Measurements from ENCODE around the gene EML5.

EML5 gene

GRCh38 chr14:88617479-88617878 is 175.3 kb downstream of the EML5 start:
- no peak for DNase-seq (ENCODE audit: low read depth in 2 of 2)

- DNase-seq (ENCODE audit: low read depth in 2 of 2), result no peak
Observed at GRCh38 chr14:88616697-88617096, 176.1 kb downstream of the EML5 start.

- DNase-seq (ENCODE audit: low read depth in 2 of 2), result no peak
Observed at GRCh38 chr14:88614218-88614907, 178.4 kb downstream of the EML5 start.

- no peak for DNase-seq (ENCODE audit: low read depth in 2 of 2)
Observed at GRCh38 chr14:88613552-88614010, 179.2 kb downstream of the EML5 start.

- DNase-seq (ENCODE audit: low read depth in 2 of 2), result no peak
Observed at GRCh38 chr14:88612981-88613380, 179.8 kb downstream of the EML5 start.

GRCh38 chr14:88611878-88612277 is 180.9 kb downstream of the EML5 start:
- DNase-seq (ENCODE audit: low read depth in 2 of 2), result no peak

GRCh38 chr14:88607829-88608228 is 184.9 kb downstream of the EML5 start:
- no peak for DNase-seq (ENCODE audit: low read depth in 2 of 2)

- no peak for DNase-seq (ENCODE audit: low read depth in 2 of 2)
Observed at GRCh38 chr14:88605594-88605993, 187.2 kb downstream of the EML5 start.

GRCh38 chr14:88604212-88604611 is 188.5 kb downstream of the EML5 start:
- DNase-seq (ENCODE audit: low read depth in 2 of 2), result no peak

- DNase-seq (ENCODE audit: low read depth in 2 of 2), result peak; percentile 10 to 20
Observed at GRCh38 chr14:88599761-88600439, 192.9 kb downstream of the EML5 start.

GRCh38 chr14:88599326-88599725 is 193.4 kb downstream of the EML5 start:
- DNase-seq (ENCODE audit: low read depth in 2 of 2), result no peak

GRCh38 chr14:88598097-88598675 is 194.6 kb downstream of the EML5 start:
- no peak for DNase-seq (ENCODE audit: low read depth in 2 of 2)

- DNase-seq (ENCODE audit: low read depth in 2 of 2), result no peak
Observed at GRCh38 chr14:88597601-88598000, 195.2 kb downstream of the EML5 start.

GRCh38 chr14:88597038-88597437 is 195.7 kb downstream of the EML5 start:
- DNase-seq (ENCODE audit: low read depth in 2 of 2), result no peak

- no peak for DNase-seq (ENCODE audit: low read depth in 2 of 2)
Observed at GRCh38 chr14:88592031-88592430, 200.7 kb downstream of the EML5 start.

- no peak for DNase-seq (ENCODE audit: low read depth in 2 of 2)
Observed at GRCh38 chr14:88590173-88590572, 202.6 kb downstream of the EML5 start.

GRCh38 chr14:88588081-88588480 is 204.7 kb downstream of the EML5 start:
- DNase-seq (ENCODE audit: low read depth in 2 of 2), result no peak

GRCh38 chr14:88584451-88584850 is 208.3 kb downstream of the EML5 start:
- DNase-seq (ENCODE audit: low read depth in 2 of 2), result no peak

- DNase-seq (ENCODE audit: low read depth in 2 of 2), result no peak
Observed at GRCh38 chr14:88576222-88576621, 216.5 kb downstream of the EML5 start.

GRCh38 chr14:88572117-88572516 is 220.6 kb downstream of the EML5 start:
- DNase-seq (ENCODE audit: low read depth in 2 of 2), result no peak

- no peak for DNase-seq (ENCODE audit: low read depth in 2 of 2)
Observed at GRCh38 chr14:88568196-88568595, 224.6 kb downstream of the EML5 start.

- DNase-seq (ENCODE audit: low read depth in 2 of 2), result no peak
Observed at GRCh38 chr14:88565427-88565826, 227.3 kb downstream of the EML5 start.

- no peak for DNase-seq (ENCODE audit: low read depth in 2 of 2)
Observed at GRCh38 chr14:88563845-88564244, 228.9 kb downstream of the EML5 start.
